Bronchial epithelial cell (primary cell): ENCODE measurements around the gene MGMT. TPM values are rescaled to one million over a fixed set of nuclear protein-coding genes. Genes with fewer than 3 reads are reported as not detected.

Experiments used
- DNase-seq: peaks from one replicate; pipeline ENCODE4 v3.0.0-alpha.2; 2010; ENCODE audit warnings: low read depth
- FAIRE-seq: peaks from 2 replicates; lab custom pipeline; 2011; peaks lifted over from hg19 to GRCh38; lab: Jason Lieb, UNC
- H3K27me3 ChIP-seq: 2 replicates; pipeline ENCODE4 v1.5.1; 2011; ENCODE audit warnings: low read length; ENCODE audit not compliant: control insufficient read depth, insufficient read depth
- H3K36me3 ChIP-seq: 2 replicates; pipeline ENCODE4 v1.5.1; 2011; ENCODE audit warnings: low read length; ENCODE audit not compliant: control insufficient read depth, insufficient read depth
- H3K4me3 ChIP-seq: 2 replicates; pipeline ENCODE4 v1.5.1; 2011; ENCODE audit warnings: mild to moderate bottlenecking, low read depth, low read length, control low read depth
- CTCF ChIP-seq: IDR thresholded peaks from 2 replicates; pipeline ENCODE4 v1.5.1; 2011; ENCODE audit warnings: mild to moderate bottlenecking, moderate library complexity, low read length, control low read depth, inconsistent platforms; ENCODE audit not compliant: insufficient read depth, severe bottlenecking
- total RNA-seq: library from RNA; depleted of rRNA; stranded (reverse); fragments of >200 nt; gene quantifications from 2 replicates; pipeline ENCODE4 v1.2.1, GENCODE V29; 2014

MGMT gene
- total RNA-seq, 1 donor from 2014 or later = 19.7 TPM

GRCh38 chr10:129609551-129609950, 142.5 kb downstream of the MGMT start:
- DNase-seq = no peak
- no peaks in the 10 kb centered on the region for H3K36me3 ChIP-seq
- H3K4me3 ChIP-seq = no peak overlapping the region
- H3K27me3 ChIP-seq = no peaks in the 10 kb centered on the region
- no peak for TF ChIP-seq CTCF
- FAIRE-seq = no peak

- FAIRE-seq = no peak
- H3K27me3 ChIP-seq = no peaks in the 10 kb centered on the region
- no peaks in the 10 kb centered on the region for H3K36me3 ChIP-seq
- no peak for TF ChIP-seq CTCF
- DNase-seq = no peak
- H3K4me3 ChIP-seq = no peak overlapping the region
Observed at GRCh38 chr10:129612481-129613109, 145.6 kb downstream of the MGMT start.

- DNase-seq = no peak
- no peak for FAIRE-seq
- Histone ChIP-seq H3K4me3 (no peak overlapping the region), H3K27me3 (no peaks in the 10 kb centered on the region), H3K36me3 (no peaks in the 10 kb centered on the region)
- no peak for TF ChIP-seq CTCF
Observed at GRCh38 chr10:129613377-129613980, 146.4 kb downstream of the MGMT start.

- H3K4me3 ChIP-seq = no peak overlapping the region
- no peaks in the 10 kb centered on the region for H3K27me3 ChIP-seq
- TF ChIP-seq CTCF = no peak
- FAIRE-seq = no peak
- H3K36me3 ChIP-seq = no peaks in the 10 kb centered on the region
- DNase-seq = no peak
Observed at GRCh38 chr10:129614341-129614740, 147.3 kb downstream of the MGMT start.

GRCh38 chr10:129615381-129615780, 148.3 kb downstream of the MGMT start:
- Histone ChIP-seq H3K27me3 (no peaks in the 10 kb centered on the region), H3K36me3 (no peaks in the 10 kb centered on the region), H3K4me3 (no peak overlapping the region)
- TF ChIP-seq CTCF = no peak
- DNase-seq = no peak
- FAIRE-seq = no peak
